Heart right ventricle (tissue), 16 donors: Measurements from ENCODE around the gene PTMS. TPM values are rescaled to one million over a fixed set of nuclear protein-coding genes. Genes with fewer than 3 reads are reported as not detected.

ENCODE experiments used
- ATAC-seq, 8 donors: fragments of 200-7000 bp; cut with Tn5 transposase; one replicate each; pipeline ENCODE4 v1.9.1; 2020; ENCODE audit warnings: mild to moderate bottlenecking in 8 of 8, moderate library complexity in 8 of 8, moderate number of reproducible peaks in 1 of 8
- DNase-seq, 2 donors: peaks; one replicate each; pipeline ENCODE4 v3.0.0-alpha.2; 2020
- H3K27ac ChIP-seq, 10 donors: fragments of 200-600 bp; sonication (generic) in 2 of 10; one replicate each; pipeline versions ENCODE4 v1.5.0 to v1.8.0; 2020 to 2022; ENCODE audit warnings: mild to moderate bottlenecking in 3 of 10
- H3K27me3 ChIP-seq, 7 donors: fragments of 200-600 bp; one replicate each; pipeline ENCODE4 v1.8.0; 2021 to 2022; ENCODE audit warnings: mild to moderate bottlenecking in 2 of 7
- H3K36me3 ChIP-seq, 9 donors: fragments of 200-600 bp; sonication (generic) in 1 of 9; one replicate each; pipeline versions ENCODE4 v1.5.0 to v1.8.0; 2020 to 2022; ENCODE audit warnings: mild to moderate bottlenecking in 2 of 9
- H3K4me1 ChIP-seq, 9 donors: fragments of 200-600 bp; sonication (generic) in 1 of 9; one replicate each; pipeline versions ENCODE4 v1.5.0 to v1.8.0; 2020 to 2022; ENCODE audit warnings: mild to moderate bottlenecking in 4 of 9
- H3K4me3 ChIP-seq, 10 donors: fragments of 200-600 bp; sonication (generic) in 2 of 10; one replicate each; pipeline versions ENCODE4 v1.5.0 to v1.8.0; 2020 to 2022; ENCODE audit warnings: mild to moderate bottlenecking in 7 of 10, moderate library complexity in 2 of 10
- H3K9me3 ChIP-seq, 11 donors: fragments of 200-600 bp in 10 of 11; sonication (generic) in 2 of 11; one replicate each; pipeline versions ENCODE4 v1.5.0 to v1.8.0; 2013 to 2022; ENCODE audit warnings: mild to moderate bottlenecking in 2 of 11, control low read depth in 1 of 11, moderate library complexity in 1 of 11
- CTCF ChIP-seq, 9 donors: fragments of 200-600 bp; sonication (generic) in 2 of 9; IDR thresholded peaks; one replicate each; pipeline versions ENCODE4 v1.5.0 to v1.8.0; 2021 to 2022; ENCODE audit warnings: antibody characterized with exemption in 9 of 9, mild to moderate bottlenecking in 5 of 9, moderate library complexity in 1 of 9
- WGBS, 2 donors: extraction: QIAGEN DNeasy Blood & Tissue Kit; methylation state at CpG; one replicate each; pipeline ENCODE4 v1.1.7; 2013; ENCODE audit warnings: inconsistent platforms in 1 of 2; 5-methylcytosine and 5-hydroxymethylcytosine counted together
- intact Hi-C, 10 donors: fragments of 100-400 bp; cut with DNase I; formaldehyde crosslinking; loops; one replicate each; pipeline versions ENCODE4 v1.11.1 to v1.14.2; 2022
- long read RNA-seq, 3 donors: library from polyadenylated mRNA; unstranded; transcript quantifications; one replicate each; pipeline ENCODE4 v2.0.0, GENCODE V29; 2020 to 2021
- polyA plus RNA-seq, 2 donors: library from polyadenylated mRNA; stranded (reverse); fragments of 200-250 nt; gene quantifications; one replicate each; pipeline ENCODE4 v1.2.3, GENCODE V29; 2013
- total RNA-seq, 10 donors: library from RNA; stranded (reverse); fragmentation: NEBNext Ultra II Directional in 3 of 10; extraction: Animal tissue kit (Norgen Biotek cat#: 25700) in 3 of 10; gene quantifications; one replicate each; pipeline versions ENCODE4 v1.2.1 to v1.2.4, GENCODE V29; 2021 to 2023
- donor health status: Arrhythmogenic right ventricular cardiomyopathy.
- donor health status: ischemic (EF 13 %, LVEDD 7.1; RV severe dilation, severe dysfunction).
- donor health status: healthy with polysubstance abuse.
- donor health status: DM: no; HTN: yes; CAD: no.
- donor health status: DM: no; HTN: no; CAD: no.
- donor health status: ischemic (EF 25% LVEDD 6.9; RV normal size, moderate dysfunction).
- donor health status: ischemic (EF 25% LVEDD 5.7; RV mildly dilated, moderate dysfunction).
- donor health status: healthy.
- donor health status: DM: yes; HTN: yes; CAD: no.
- donor health status: Ischemic cardiomyopathy.
- donor health status: ischemic (EF 35%, LVEDD 5.7; RV mildly dilated, moderate dysfunction).
- donor health status: nonischemic (EF 11% LVEDD 7.7; RV severe dilation, severe dysfunction).
- donor health status: DM: yes; HTN: yes; CAD: no.
- donor health status: PGD.
- donor health status: ischemic (EF 29% LVEDD 5.4; RV normal size, mild dysfunction).
- donor health status: nonischemic (EF 23%, LVEDD 6.1; RV moderate dilation, normal function).

PTMS gene
- total RNA-seq (100 to 1,000 TPM in 5 of 10 donors, 10 to 100 TPM in 5; 73.3 to 194 (median 96.0) TPM), polyA plus RNA-seq (100 to 1,000 TPM; 289 to 361 TPM)
- long read RNA-seq, donor 1, transcript PTMS-207 (5 exons, 1,150 nt), result major isoform, 18 of 60 reads
- long read RNA-seq, donor 1, partial matches to known transcripts, result 41 of 60 reads
- long read RNA-seq, donor 1, other reads (novel, unspliced or antisense), result 0 of 60 reads
- long read RNA-seq, donor 2, transcript PTMS-207 (5 exons, 1,150 nt), result major isoform, 22 of 54 reads
- long read RNA-seq, donor 2, partial matches to known transcripts, result 30 of 54 reads
- long read RNA-seq, donor 2, other reads (novel, unspliced or antisense), result 1 of 54 reads
- long read RNA-seq, donor 3, partial matches to known transcripts, result 3 of 8 reads
- long read RNA-seq, donor 3, other reads (novel, unspliced or antisense), result 5 of 8 reads

- no peak for TF ChIP-seq CTCF (IDR thresholded peaks at IDR 0.05)
- intact Hi-C loops, result loop anchor here in 4 of 10 donors (1.0 to 5.0 kb wide), 4 partner anchors 13 to 79 kb away; partner anchors contain the start of genes MLF2 (in 2 of the 4), P3H3 (in 1 of the 4) and ZNF384 (in 1 of the 4)
- Histone ChIP-seq H3K36me3 (peaks cover 0 to 17% (median 0%) of the 10 kb centered on the region in 9 donors), H3K4me1 (peaks cover 7 to 63% (median 42%) of the 10 kb centered on the region in 9 donors), H3K9me3 (no peaks in the 10 kb centered on the region), H3K4me3 (peak within 1 kb of the TSS; percentile 69 to 90 (median 82)), H3K27me3 (peaks cover 0 to 27% (median 0%) of the 10 kb centered on the region in 7 donors), H3K27ac (peak within 1 kb of the TSS; percentile 87 to 99 (median 94))
- DNase-seq, result peak; percentile 85 to 89
- WGBS, 2 donors, result 3% methylated on average over 52 to 63 of the region's 63 CpGs
- ATAC-seq, result peak; percentile 33 to 54 (median 40)
These were observed at the start of gene PTMS for GRCh38 chr12:6765634-6766581. Gene PTMS, plus strand, starts transcription at chr12:6766363. Its CDS starts 343 bp downstream, at chr12:6766706.

- Histone ChIP-seq H3K27me3 (peaks cover 0 to 23% (median 11%) of the 10 kb centered on the region in 7 donors), H3K27ac (no peak overlapping the region), H3K36me3 (no peaks in the 10 kb centered on the region), H3K9me3 (no peaks in the 10 kb centered on the region), H3K4me1 (no peaks in the 10 kb centered on the region), H3K4me3 (no peak overlapping the region)
- no peak for TF ChIP-seq CTCF (IDR thresholded peaks at IDR 0.05)
- 70 to 86% methylated on average over 7 of the region's 10 CpGs for WGBS, 2 donors
- ATAC-seq (no peak), DNase-seq (no peak)
- intact Hi-C loops, result no loop called here
These were observed 49.2 kb upstream of the PTMS start for GRCh38 chr12:6716874-6717437.

GRCh38 chr12:6722863-6723262 lies 43.3 kb upstream of the PTMS start:
- no peak for TF ChIP-seq CTCF (IDR thresholded peaks at IDR 0.05)
- H3K9me3 ChIP-seq, result no peaks in the 10 kb centered on the region
- peak overlapping the region in 1 of 10 donors; percentile 90 for H3K4me3 ChIP-seq
- H3K27ac ChIP-seq, result no peak overlapping the region
- peaks cover 0 to 27% (median under 1%) of the 10 kb centered on the region in 9 donors for H3K36me3 ChIP-seq
- H3K4me1 ChIP-seq, result peaks cover 0 to 20% (median 14%) of the 10 kb centered on the region in 9 donors
- H3K27me3 ChIP-seq, result no peaks in the 10 kb centered on the region
- ATAC-seq, result no peak
- DNase-seq, result no peak
- intact Hi-C loops, result loop anchor here in 5 of 10 donors (1.0 to 5.0 kb wide), 5 partner anchors 32 to 61 kb away; partner anchors contain the start of genes ING4 (in 4 of the 5) and ZNF384 (in 2 of the 5)
- 79 to 83% methylated on average over 3 of the region's 3 CpGs for WGBS, 2 donors
